HS-5 (cell line): ENCODE data around the gene ADGRD1.
"Not testable (repeated sequence)": the region's sequence is repeated elsewhere in the genome, so short reads cannot be mapped to it uniquely, and the experiment has no call there.

Experiments used
- DNase-seq: peaks from one replicate; pipeline ENCODE4 v3.0.0-alpha.2; 2012; ENCODE audit warnings: low read depth

ADGRD1 gene

GRCh38 chr12:131055596-131056233 is 102.0 kb downstream of the ADGRD1 start:
- no peak for DNase-seq

GRCh38 chr12:131056626-131057025 is 102.9 kb downstream of the ADGRD1 start:
- no peak for DNase-seq

- DNase-seq = no peak
Observed at GRCh38 chr12:131057211-131057721, 103.6 kb downstream of the ADGRD1 start.

- no peak for DNase-seq
Observed at GRCh38 chr12:131057722-131058515, 104.2 kb downstream of the ADGRD1 start.

- DNase-seq = no peak
Observed at GRCh38 chr12:131058700-131059099, 105.0 kb downstream of the ADGRD1 start.

- no peak for DNase-seq
Observed at GRCh38 chr12:131060011-131060703, 106.5 kb downstream of the ADGRD1 start.

GRCh38 chr12:131061041-131061806 is 107.5 kb downstream of the ADGRD1 start:
- DNase-seq = no peak

GRCh38 chr12:131063413-131063812 is 109.7 kb downstream of the ADGRD1 start:
- no peak for DNase-seq

GRCh38 chr12:131063960-131064359 is 110.3 kb downstream of the ADGRD1 start:
- no peak for DNase-seq

GRCh38 chr12:131065279-131065678 is 111.6 kb downstream of the ADGRD1 start:
- DNase-seq = no peak

- no peak for DNase-seq
Observed at GRCh38 chr12:131065801-131066200, 112.1 kb downstream of the ADGRD1 start.

- no peak for DNase-seq
Observed at GRCh38 chr12:131066207-131066885, 112.6 kb downstream of the ADGRD1 start.

GRCh38 chr12:131066886-131067490 is 113.3 kb downstream of the ADGRD1 start:
- no peak for DNase-seq

GRCh38 chr12:131067981-131068851 is 114.5 kb downstream of the ADGRD1 start:
- no peak for DNase-seq

- DNase-seq = not testable (repeated sequence)
Observed at GRCh38 chr12:131068926-131069720, 115.4 kb downstream of the ADGRD1 start.

- DNase-seq = not testable (repeated sequence)
Observed at GRCh38 chr12:131070136-131070535, 116.4 kb downstream of the ADGRD1 start.

GRCh38 chr12:131070668-131071067 is 117.0 kb downstream of the ADGRD1 start:
- DNase-seq = not testable (repeated sequence)

GRCh38 chr12:131071234-131071820 is 117.6 kb downstream of the ADGRD1 start:
- DNase-seq = not testable (repeated sequence)

- not testable (repeated sequence) for DNase-seq
Observed at GRCh38 chr12:131071950-131072349, 118.2 kb downstream of the ADGRD1 start.
